ENCODE measurements around the gene RAE1.

The RAE1 gene

DNA sequence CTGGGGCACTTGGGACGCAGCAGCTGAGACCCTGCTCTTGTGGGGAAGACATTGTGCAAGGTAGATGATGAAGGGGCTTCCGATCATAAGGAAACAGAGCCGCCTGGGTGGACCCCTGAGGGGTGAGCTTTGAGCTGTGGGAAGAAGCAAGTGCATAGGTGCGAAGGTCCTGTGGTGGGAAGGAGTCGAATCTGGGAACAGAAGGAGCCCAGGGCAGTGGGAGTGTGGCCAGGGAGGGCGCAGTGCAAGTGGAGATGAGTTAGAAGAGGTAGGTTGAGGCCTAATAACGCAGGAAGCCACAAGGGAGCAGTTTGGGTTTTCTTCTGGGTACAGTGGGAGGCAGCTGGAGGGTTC is 50.5 kb downstream of the RAE1 start:
- CTCF ChIA-PET = interaction anchor here (0.9 to 2.2 kb wide), 6 partner anchors 11 to 91 kb away, joined by 3 to 8 read pairs (median 4); no protein-coding TSS in a partner anchor
- POLR2A ChIA-PET = interaction anchor here (1.6 to 4.0 kb wide), 2 partner anchors 11 kb away, joined by 7 to 15 read pairs; partner anchors contain the start of gene RBM38
- TF ChIP-seq, protein P1, sequence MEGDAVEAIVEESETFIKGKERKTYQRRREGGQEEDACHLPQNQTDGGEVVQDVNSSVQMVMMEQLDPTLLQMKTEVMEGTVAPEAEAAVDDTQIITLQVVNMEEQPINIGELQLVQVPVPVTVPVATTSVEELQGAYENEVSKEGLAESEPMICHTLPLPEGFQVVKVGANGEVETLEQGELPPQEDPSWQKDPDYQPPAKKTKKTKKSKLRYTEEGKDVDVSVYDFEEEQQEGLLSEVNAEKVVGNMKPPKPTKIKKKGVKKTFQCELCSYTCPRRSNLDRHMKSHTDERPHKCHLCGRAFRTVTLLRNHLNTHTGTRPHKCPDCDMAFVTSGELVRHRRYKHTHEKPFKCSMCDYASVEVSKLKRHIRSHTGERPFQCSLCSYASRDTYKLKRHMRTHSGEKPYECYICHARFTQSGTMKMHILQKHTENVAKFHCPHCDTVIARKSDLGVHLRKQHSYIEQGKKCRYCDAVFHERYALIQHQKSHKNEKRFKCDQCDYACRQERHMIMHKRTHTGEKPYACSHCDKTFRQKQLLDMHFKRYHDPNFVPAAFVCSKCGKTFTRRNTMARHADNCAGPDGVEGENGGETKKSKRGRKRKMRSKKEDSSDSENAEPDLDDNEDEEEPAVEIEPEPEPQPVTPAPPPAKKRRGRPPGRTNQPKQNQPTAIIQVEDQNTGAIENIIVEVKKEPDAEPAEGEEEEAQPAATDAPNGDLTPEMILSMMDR (IDR thresholded peaks at IDR 0.05; ENCODE audit: control extremely low read depth, extremely low read depth, low read depth, missing control alignments) = no peak
- no peak for DNase-seq (ENCODE audit: extremely low spot score)

DNA sequence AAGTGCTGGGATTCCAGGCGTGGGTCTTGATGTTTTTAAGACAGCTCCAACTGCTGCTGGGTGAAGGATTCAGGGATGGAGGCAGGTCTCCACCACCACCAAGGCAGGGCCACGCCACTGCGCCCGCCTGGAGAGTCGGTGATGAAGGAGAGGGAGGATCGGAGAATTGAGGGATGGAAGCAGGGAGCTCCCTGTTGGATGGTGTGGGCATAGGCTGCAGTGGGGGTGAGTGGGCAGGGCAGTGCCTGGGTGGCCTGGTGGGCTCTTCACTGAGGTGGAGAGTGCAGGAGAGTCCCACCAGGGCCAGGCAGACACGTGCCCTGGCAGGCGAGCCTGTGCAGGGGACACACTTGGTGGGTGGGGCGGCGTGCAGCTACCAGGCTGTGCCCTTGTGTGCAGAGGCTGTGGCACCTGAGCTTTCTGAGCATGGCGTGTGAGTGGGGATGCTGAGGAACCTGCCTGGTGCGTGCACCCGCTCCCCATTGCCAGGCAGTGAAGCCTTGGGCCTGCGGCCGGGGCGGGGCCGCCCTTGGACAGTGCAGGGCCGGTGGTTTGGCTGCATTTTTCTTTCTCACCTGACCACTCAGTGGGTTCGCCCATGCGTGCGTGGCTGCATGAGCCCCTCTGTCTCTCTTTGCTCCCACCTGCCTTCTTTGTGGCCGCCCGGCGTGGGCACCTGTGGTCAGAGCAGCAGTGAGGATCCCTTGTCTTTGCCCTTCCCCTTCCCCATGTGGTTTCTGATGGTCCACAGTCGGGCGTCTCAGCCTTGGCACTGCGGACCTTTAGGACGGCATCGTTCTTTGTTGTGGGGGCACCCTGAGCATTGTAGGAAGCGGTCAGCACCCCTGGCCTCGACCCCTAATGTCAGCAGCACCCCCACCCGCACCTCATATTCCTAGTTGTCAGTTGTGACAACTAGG is 51.4 kb downstream of the RAE1 start:
- no peak for DNase-seq (ENCODE audit: extremely low spot score)
- TF ChIP-seq, protein P1 (IDR thresholded peaks at IDR 0.05; ENCODE audit: control extremely low read depth, extremely low read depth, low read depth, missing control alignments) = no peak
- ChIA-PET POLR2A (interaction anchor here (1.6 to 4.0 kb wide), 2 partner anchors 10 to 12 kb away, joined by 7 to 15 read pairs; partner anchors contain the start of gene RBM38), CTCF (interaction anchor here (1.4 to 2.2 kb wide), 3 partner anchors 10 to 71 kb away, joined by 4 to 8 read pairs (median 6); no protein-coding TSS in a partner anchor)

DNA sequence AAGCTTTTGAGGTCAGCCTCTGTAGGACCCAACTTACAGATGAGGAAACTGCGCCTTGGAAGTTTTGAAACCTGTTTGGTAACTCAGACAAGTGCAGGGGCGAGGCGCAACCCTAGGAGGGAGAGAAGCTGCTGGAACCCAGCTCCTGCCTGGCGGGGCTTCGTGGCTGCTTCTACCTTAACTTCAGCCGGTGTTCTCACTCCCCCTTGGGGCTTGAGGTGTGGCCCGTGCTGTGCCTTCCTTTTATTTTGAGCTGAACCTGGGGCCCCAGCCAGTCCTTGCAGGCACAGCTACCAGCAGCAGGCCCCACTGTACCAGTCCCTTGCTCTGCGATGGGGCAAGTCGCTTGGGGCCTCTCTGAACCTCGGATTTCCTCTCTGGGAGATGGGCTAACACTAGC is 52.2 kb downstream of the RAE1 start:
- POLR2A ChIA-PET = interaction anchor here (1.1 to 4.0 kb wide), 2 partner anchors 10 to 11 kb away, joined by 4 to 15 read pairs; no protein-coding TSS in a partner anchor
- CTCF ChIA-PET = interaction anchor here (1.1 to 1.4 kb wide), 2 partner anchors 10 to 22 kb away, joined by 4 read pairs; no protein-coding TSS in a partner anchor
- no peak for DNase-seq (ENCODE audit: extremely low spot score)
- TF ChIP-seq, protein P1 (IDR thresholded peaks at IDR 0.05; ENCODE audit: control extremely low read depth, extremely low read depth, low read depth, missing control alignments) = no peak

DNA sequence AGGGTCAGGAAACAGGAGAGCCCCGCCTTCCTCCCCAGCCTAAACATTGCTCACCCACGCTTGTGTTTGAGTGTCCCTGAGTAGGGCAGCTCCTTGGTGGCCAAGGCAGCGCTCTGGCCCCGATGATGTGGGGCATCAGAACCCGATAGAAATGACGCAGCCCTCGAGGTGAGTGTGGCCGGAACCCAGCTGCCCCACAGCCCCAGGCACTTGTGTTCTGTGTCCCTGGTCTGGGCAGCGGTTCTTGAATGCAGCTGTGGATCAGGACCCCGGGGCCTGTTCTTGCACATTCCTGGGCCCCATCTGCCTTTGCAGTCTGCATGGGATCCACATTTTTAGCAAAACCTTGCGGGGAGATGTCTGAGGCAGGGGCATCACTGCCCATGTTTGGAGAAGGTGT is 53.0 kb downstream of the RAE1 start:
- POLR2A ChIA-PET = interaction anchor here (1.1 to 4.0 kb wide), 2 partner anchors 9 to 12 kb away, joined by 4 to 15 read pairs; no protein-coding TSS in a partner anchor
- no peak for DNase-seq (ENCODE audit: extremely low spot score)
- CTCF ChIA-PET = interaction anchor here (1.1 to 1.4 kb wide), 2 partner anchors 9 to 22 kb away, joined by 4 read pairs; no protein-coding TSS in a partner anchor
- TF ChIP-seq, protein P1 (IDR thresholded peaks at IDR 0.05; ENCODE audit: control extremely low read depth, extremely low read depth, low read depth, missing control alignments) = no peak

DNA sequence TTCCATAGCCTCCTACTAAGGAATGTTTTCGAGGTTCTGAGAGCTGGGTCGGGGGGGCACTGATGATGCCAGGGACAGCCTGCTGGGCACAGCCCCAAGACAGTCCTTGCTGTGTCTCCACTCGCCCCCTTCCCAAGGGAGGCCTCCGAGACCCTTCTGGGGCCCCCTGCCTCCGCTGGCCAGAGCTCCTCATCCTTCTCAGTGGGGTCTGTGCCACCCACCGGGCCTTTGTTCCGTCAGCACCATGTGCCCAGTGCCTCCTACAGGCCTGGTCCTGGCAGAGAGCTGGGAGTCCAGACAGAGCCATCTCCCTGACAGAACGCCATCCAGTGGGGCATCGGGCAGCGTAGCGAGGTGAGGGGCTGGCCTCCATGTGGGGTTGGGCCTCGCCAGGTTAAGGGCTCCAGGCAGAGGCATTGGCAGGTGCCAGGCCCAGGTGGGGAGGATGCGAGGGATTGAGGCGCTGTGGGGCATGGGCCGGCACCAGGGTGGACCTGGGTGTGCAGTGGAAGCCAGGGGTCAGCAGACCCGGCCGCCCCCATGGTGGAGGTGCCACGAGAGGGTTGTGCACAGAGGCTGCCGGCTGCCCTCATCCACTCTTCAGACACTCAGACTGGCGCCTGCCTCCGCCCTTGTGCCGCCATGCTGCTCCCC is 53.5 kb downstream of the RAE1 start:
- TF ChIP-seq, protein P1 (IDR thresholded peaks at IDR 0.05; ENCODE audit: control extremely low read depth, extremely low read depth, low read depth, missing control alignments) = no peak
- POLR2A ChIA-PET = interaction anchor here (1.1 to 4.0 kb wide), 2 partner anchors 8 to 12 kb away, joined by 4 to 15 read pairs; no protein-coding TSS in a partner anchor
- CTCF ChIA-PET = no interaction called here
- no peak for DNase-seq (ENCODE audit: extremely low spot score)
